IMR-90 (cell line): Measurements from ENCODE around the gene EEPD1. TPM values are rescaled to one million over a fixed set of nuclear protein-coding genes. Genes with fewer than 3 reads are reported as not detected.

Experiments used
- ATAC-seq: fragments of 200-7000 bp; cut with Tn5 transposase; 2 replicates; pipeline ENCODE4 v1.9.1; 2020; ENCODE audit warnings: low read depth, mild to moderate bottlenecking, moderate library complexity
- BruUV-seq: library from RNA; stranded (reverse); fragments of 400-500 nt; replicated peaks from 2 replicates; lab custom pipeline; 2021; lab: Mats Ljungman, UMichigan
- CTCF ChIA-PET: fragments of 300-600 bp; formaldehyde crosslinking; extraction: SDS; loops from one replicate; lab custom pipeline; 2021; ENCODE audit warnings: antibody characterized with exemption; lab: Yijun Ruan, JAX
- POLR2A ChIA-PET: fragments of 300-600 bp; sonication (Branson Sonifier 250); formaldehyde crosslinking; loops from one replicate; lab custom pipeline; 2022; ENCODE audit warnings: antibody characterized with exemption; ENCODE audit not compliant: unreplicated experiment; lab: Charles Lee
- DNase-seq: peaks from one replicate; pipeline ENCODE4 v3.0.0; 2013
- H2AFZ ChIP-seq: replicated peaks from 2 replicates; pipeline ENCODE3; 2013; ENCODE audit warnings: low read length, mild to moderate bottlenecking; ENCODE audit not compliant: poor library complexity
- H2AK5ac ChIP-seq: 2 replicates; pipeline ENCODE4 v1.6.1; 2013; ENCODE audit warnings: low read depth, low read length, inconsistent platforms
- H2AK9ac ChIP-seq: replicated peaks from 2 replicates; pipeline ENCODE3; 2013; ENCODE audit warnings: mild to moderate bottlenecking, low read depth, low read length, moderate library complexity; ENCODE audit not compliant: poor library complexity
- H2BK120ac ChIP-seq: 2 replicates; pipeline ENCODE4 v1.6.1; 2013; ENCODE audit warnings: low read depth, low read length, inconsistent platforms
- H2BK15ac ChIP-seq: 3 replicates; pipeline ENCODE4 v1.6.1; 2013; ENCODE audit warnings: low read depth, low read length, inconsistent platforms
- H2BK20ac ChIP-seq: 2 replicates; pipeline ENCODE4 v1.6.1; 2013; ENCODE audit warnings: low read depth, mild to moderate bottlenecking, inconsistent platforms, low read length, moderate library complexity
- H2BK5ac ChIP-seq: 2 replicates; pipeline ENCODE4 v1.6.1; 2013; ENCODE audit warnings: mild to moderate bottlenecking, low read depth, low read length, inconsistent platforms; ENCODE audit not compliant: poor library complexity, severe bottlenecking
- H3K14ac ChIP-seq: replicated peaks from 2 replicates; pipeline ENCODE4 v1.6.1; 2013; ENCODE audit warnings: low read depth, low read length, inconsistent platforms
- H3K18ac ChIP-seq: 2 replicates; pipeline ENCODE4 v1.6.1; 2013; ENCODE audit warnings: low read depth, low read length, control low read depth
- H3K23ac ChIP-seq: 2 replicates; pipeline ENCODE4 v1.6.1; 2013; ENCODE audit warnings: low read depth, low read length, inconsistent platforms
- H3K27ac ChIP-seq: 2 replicates; pipeline ENCODE4 v1.5.1; 2013; ENCODE audit warnings: mild to moderate bottlenecking, control low read depth, low read length; ENCODE audit not compliant: insufficient read depth
- H3K27me3 ChIP-seq: 2 replicates; pipeline ENCODE4 v1.6.1; 2013; ENCODE audit warnings: low read length; ENCODE audit not compliant: control insufficient read depth, insufficient read depth
- H3K36me3 ChIP-seq: 2 replicates; pipeline ENCODE4 v1.6.1; 2013; ENCODE audit warnings: low read length, mixed read lengths; ENCODE audit not compliant: control insufficient read depth, insufficient read depth
- H3K4ac ChIP-seq: 2 replicates; pipeline ENCODE4 v1.6.1; 2013; ENCODE audit warnings: low read depth, low read length, inconsistent platforms
- H3K4me1 ChIP-seq: 2 replicates; pipeline ENCODE4 v1.6.1; 2013; ENCODE audit warnings: low read length, mixed read lengths; ENCODE audit not compliant: control insufficient read depth, insufficient read depth
- H3K4me2 ChIP-seq: 2 replicates; pipeline ENCODE4 v1.6.1; 2013; ENCODE audit warnings: low read depth, mild to moderate bottlenecking, control low read depth, low read length, moderate library complexity
- H3K4me3 ChIP-seq: 2 replicates; pipeline ENCODE4 v1.5.1; 2013; ENCODE audit warnings: low read depth, mild to moderate bottlenecking, control low read depth, low read length, moderate library complexity; ENCODE audit not compliant: insufficient read depth
- H3K56ac ChIP-seq: 2 replicates; pipeline ENCODE4 v1.6.1; 2013; ENCODE audit warnings: low read length, inconsistent platforms; ENCODE audit not compliant: insufficient read depth; ENCODE audit errors: extremely low read depth
- H3K79me1 ChIP-seq, 2 experiments: 2 replicates each; pipeline ENCODE4 v1.6.1; 2013; ENCODE audit warnings: low read length in 2 of 2, inconsistent platforms in 1 of 2, low read depth in 1 of 2
- H3K9ac ChIP-seq: 2 replicates; pipeline ENCODE4 v1.6.1; 2013; ENCODE audit warnings: low read depth, low read length, control low read depth
- H3K9me1 ChIP-seq: 2 replicates; pipeline ENCODE4 v1.6.1; 2013; ENCODE audit warnings: low read length, inconsistent platforms; ENCODE audit not compliant: insufficient read depth
- H3K9me3 ChIP-seq: 2 replicates; pipeline ENCODE4 v1.6.1; 2013; ENCODE audit warnings: low read length; ENCODE audit not compliant: control insufficient read depth, insufficient read depth
- H4K20me1 ChIP-seq: 2 replicates; pipeline ENCODE4 v1.6.1; 2013; ENCODE audit warnings: low read length, inconsistent platforms; ENCODE audit not compliant: insufficient read depth
- H4K5ac ChIP-seq: 2 replicates; pipeline ENCODE4 v1.6.1; 2013; ENCODE audit warnings: mild to moderate bottlenecking, low read depth, low read length, control low read depth
- H4K8ac ChIP-seq, 2 experiments: 2 replicates each; pipeline ENCODE4 v1.6.1; 2013; ENCODE audit warnings: low read depth in 2 of 2, low read length in 2 of 2, control low read depth in 1 of 2, inconsistent platforms in 1 of 2
- H4K91ac ChIP-seq: 2 replicates; pipeline ENCODE4 v1.6.1; 2013; ENCODE audit warnings: low read depth, low read length, inconsistent platforms; ENCODE audit not compliant: insufficient read depth
- CEBPB ChIP-seq: IDR thresholded peaks from 2 replicates; pipeline ENCODE4 v1.6.1; 2012; ENCODE audit warnings: low read depth, low read length, improper control_type of control experiment
- CHD1 ChIP-seq: IDR thresholded peaks from 2 replicates; pipeline ENCODE4 v1.6.1; 2012; ENCODE audit warnings: low read depth, low read length, improper control_type of control experiment
- FOS ChIP-seq: fragments of 150-350 bp; IDR thresholded peaks from 2 replicates; pipeline ENCODE4 v1.6.1; 2016; ENCODE audit warnings: low read depth, low read length
- MAFK ChIP-seq: IDR thresholded peaks from 2 replicates; pipeline ENCODE4 v1.6.1; 2012; ENCODE audit warnings: low read depth, low read length, improper control_type of control experiment
- MAZ ChIP-seq: IDR thresholded peaks from 2 replicates; pipeline ENCODE4 v1.6.1; 2012; ENCODE audit warnings: low read depth, mild to moderate bottlenecking, low read length, improper control_type of control experiment, moderate library complexity, borderline replicate concordance
- MXI1 ChIP-seq: IDR thresholded peaks from 2 replicates; pipeline ENCODE4 v1.6.1; 2012; ENCODE audit warnings: low read depth, mild to moderate bottlenecking, low read length, moderate library complexity, borderline replicate concordance
- NFE2L2 ChIP-seq: fragments of 150-350 bp; IDR thresholded peaks from 2 replicates; pipeline ENCODE4 v1.6.1; 2016; ENCODE audit warnings: low read depth, mild to moderate bottlenecking, low read length
- POLR2A ChIP-seq: IDR thresholded peaks from 2 replicates; pipeline ENCODE4 v1.6.1; 2012; ENCODE audit warnings: mild to moderate bottlenecking, low read depth, low read length
- RAD21 ChIP-seq: IDR thresholded peaks from 2 replicates; pipeline ENCODE4 v1.6.1; 2012; ENCODE audit warnings: low read length, improper control_type of control experiment
- RCOR1 ChIP-seq: IDR thresholded peaks from 2 replicates; pipeline ENCODE4 v1.6.1; 2012; ENCODE audit warnings: mild to moderate bottlenecking, low read length, improper control_type of control experiment; ENCODE audit not compliant: insufficient replicate concordance
- RFX5 ChIP-seq: IDR thresholded peaks from 2 replicates; pipeline ENCODE4 v1.8.0; 2012; ENCODE audit warnings: low read depth, mild to moderate bottlenecking, low read length, moderate library complexity
- SMC3 ChIP-seq: fragments of 150-350 bp; IDR thresholded peaks from 2 replicates; pipeline ENCODE4 v1.6.1; 2016; ENCODE audit warnings: low read depth, mild to moderate bottlenecking, antibody characterized with exemption, low read length, moderate library complexity
- WGBS, 2 experiments: methylation state at CpG; one replicate each; pipeline versions ENCODE4 v1.1.5 to v1.1.7; 2013; ENCODE audit warnings: missing lambda C conversion rate in 2 of 2; ENCODE audit not compliant: insufficient read length in 1 of 2; ENCODE audit errors: extremely low coverage in 2 of 2; 5-methylcytosine and 5-hydroxymethylcytosine counted together
- dilution Hi-C: fragments of 300-500 bp; cut with HindIII; formaldehyde crosslinking; loops from one replicate; pipeline ENCODE4 v1.14.3; 2018; ENCODE audit warnings: low sequenced_read_pairs; ENCODE audit not compliant: unreplicated experiment
- in situ Hi-C: fragments of 300-500 bp; cut with MboI; formaldehyde crosslinking; loops from 3 replicates; pipeline ENCODE4 v1.14.3; 2019; ENCODE audit warnings: low sequenced_read_pairs, inconsistent platforms, mixed read lengths
- intact Hi-C: fragments of 100-400 bp; cut with micrococcal nuclease; formaldehyde crosslinking; loops from 2 replicates; pipeline ENCODE4 v1.10.0; 2022
- polyA plus RNA-seq, 3 experiments: library from polyadenylated mRNA; depleted of rRNA; stranded (reverse); fragments of >200 nt; gene quantifications; 2 replicates each; pipeline ENCODE4 v1.2.3, GENCODE V29; 2012; ENCODE audit warnings: low replicate concordance in 1 of 3
- total RNA-seq: library from RNA; depleted of rRNA; stranded (reverse); fragments of >200 nt; gene quantifications from 2 replicates; pipeline ENCODE4 v1.2.3, GENCODE V29; 2012
- TF ChIP-seq, protein P1 (sequence below): conservative IDR thresholded peaks from 2 replicates; pipeline ENCODE4 v1.5.1; 2012; ENCODE audit warnings: mild to moderate bottlenecking, low read depth, low read length, improper control_type of control experiment
- TF ChIP-seq, protein P2 (sequence below): fragments of 150-350 bp; IDR thresholded peaks from 2 replicates; pipeline ENCODE4 v1.6.1; 2017; ENCODE audit warnings: mild to moderate bottlenecking, antibody characterized with exemption, low read length, low read depth
- TF ChIP-seq, protein P3 (sequence below): fragments of 150-350 bp; IDR thresholded peaks from 2 replicates; pipeline ENCODE4 v1.6.1; 2016; ENCODE audit warnings: low read depth, mild to moderate bottlenecking, low read length, moderate library complexity, borderline replicate concordance

EEPD1 gene
- total and polyA plus RNA-seq, 2 of the 4 experiments (the other 2 are of a cell fraction): 7.3 to 15.2 TPM

DNA sequence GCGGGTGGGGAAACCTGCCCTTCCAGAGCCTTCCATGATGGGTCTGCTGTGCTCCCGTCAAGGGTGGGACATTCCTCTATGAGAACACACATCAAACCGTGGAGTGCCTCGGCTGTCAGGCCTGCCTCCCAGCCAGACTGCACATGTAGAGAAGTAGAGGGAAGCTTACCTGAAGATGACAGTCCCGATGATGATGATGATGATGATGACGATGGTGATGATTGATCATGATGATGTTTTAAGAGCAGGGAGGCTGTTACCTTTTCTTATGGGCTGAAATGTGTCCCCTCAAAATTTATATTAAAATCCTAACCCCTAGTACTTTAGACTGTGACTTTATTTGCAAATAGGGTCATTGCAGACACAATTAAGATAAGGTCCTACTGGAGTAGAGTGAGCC lies 160.6 kb downstream of the EEPD1 start:
- ChIA-PET POLR2A (no interaction called here), CTCF (interaction anchor here (0.6 kb wide), 1 partner anchor 328 kb away, joined by 3 read pairs; no protein-coding TSS in a partner anchor)
- Histone ChIP-seq H3K27ac (no peak overlapping the region), H3K14ac (no peak overlapping the region), H3K4me3 (no peak overlapping the region), H2BK20ac (no peak overlapping the region), H3K27me3 (peaks cover 9% of the 10 kb centered on the region), H4K20me1 (no peaks in the 10 kb centered on the region), H3K4me1 (no peaks in the 10 kb centered on the region), H2BK120ac (no peak overlapping the region), H4K5ac (no peak overlapping the region), H2BK15ac (no peak overlapping the region), H3K9ac (no peak overlapping the region), H3K23ac (no peak overlapping the region), H3K9me3 (no peaks in the 10 kb centered on the region), H3K36me3 (no peaks in the 10 kb centered on the region), H3K18ac (no peak overlapping the region), H4K91ac (no peak overlapping the region), H2AFZ (no peak overlapping the region), H3K9me1 (no peaks in the 10 kb centered on the region; the same call in 1 of the 2 replicates), H2AK5ac (no peak overlapping the region), H3K4me2 (no peak overlapping the region), H3K56ac (no peak overlapping the region), H3K4ac (no peak overlapping the region), H2AK9ac (no peak overlapping the region), H2BK5ac (no peak overlapping the region), H3K79me1 (no peaks in the 10 kb centered on the region), H4K8ac (no peak overlapping the region)
- dilution Hi-C loops: loop anchor here (25.0 kb wide), 1 partner anchor 326 kb away; no protein-coding TSS in a partner anchor
- intact Hi-C loops: no loop called here
- TF ChIP-seq CEBPB: no peak
- no peak for TF ChIP-seq RAD21
- no peak for TF ChIP-seq SMC3
- TF ChIP-seq RFX5: no peak
- no peak for TF ChIP-seq MAZ
- TF ChIP-seq, protein P1, sequence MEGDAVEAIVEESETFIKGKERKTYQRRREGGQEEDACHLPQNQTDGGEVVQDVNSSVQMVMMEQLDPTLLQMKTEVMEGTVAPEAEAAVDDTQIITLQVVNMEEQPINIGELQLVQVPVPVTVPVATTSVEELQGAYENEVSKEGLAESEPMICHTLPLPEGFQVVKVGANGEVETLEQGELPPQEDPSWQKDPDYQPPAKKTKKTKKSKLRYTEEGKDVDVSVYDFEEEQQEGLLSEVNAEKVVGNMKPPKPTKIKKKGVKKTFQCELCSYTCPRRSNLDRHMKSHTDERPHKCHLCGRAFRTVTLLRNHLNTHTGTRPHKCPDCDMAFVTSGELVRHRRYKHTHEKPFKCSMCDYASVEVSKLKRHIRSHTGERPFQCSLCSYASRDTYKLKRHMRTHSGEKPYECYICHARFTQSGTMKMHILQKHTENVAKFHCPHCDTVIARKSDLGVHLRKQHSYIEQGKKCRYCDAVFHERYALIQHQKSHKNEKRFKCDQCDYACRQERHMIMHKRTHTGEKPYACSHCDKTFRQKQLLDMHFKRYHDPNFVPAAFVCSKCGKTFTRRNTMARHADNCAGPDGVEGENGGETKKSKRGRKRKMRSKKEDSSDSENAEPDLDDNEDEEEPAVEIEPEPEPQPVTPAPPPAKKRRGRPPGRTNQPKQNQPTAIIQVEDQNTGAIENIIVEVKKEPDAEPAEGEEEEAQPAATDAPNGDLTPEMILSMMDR: no peak
- no peak for TF ChIP-seq MXI1
- TF ChIP-seq, protein P2, sequence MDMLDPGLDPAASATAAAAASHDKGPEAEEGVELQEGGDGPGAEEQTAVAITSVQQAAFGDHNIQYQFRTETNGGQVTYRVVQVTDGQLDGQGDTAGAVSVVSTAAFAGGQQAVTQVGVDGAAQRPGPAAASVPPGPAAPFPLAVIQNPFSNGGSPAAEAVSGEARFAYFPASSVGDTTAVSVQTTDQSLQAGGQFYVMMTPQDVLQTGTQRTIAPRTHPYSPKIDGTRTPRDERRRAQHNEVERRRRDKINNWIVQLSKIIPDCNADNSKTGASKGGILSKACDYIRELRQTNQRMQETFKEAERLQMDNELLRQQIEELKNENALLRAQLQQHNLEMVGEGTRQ: no peak
- TF ChIP-seq RCOR1: no peak
- TF ChIP-seq POLR2A: no peak
- TF ChIP-seq MAFK: no peak
- no peak for TF ChIP-seq NFE2L2
- TF ChIP-seq, protein P3, sequence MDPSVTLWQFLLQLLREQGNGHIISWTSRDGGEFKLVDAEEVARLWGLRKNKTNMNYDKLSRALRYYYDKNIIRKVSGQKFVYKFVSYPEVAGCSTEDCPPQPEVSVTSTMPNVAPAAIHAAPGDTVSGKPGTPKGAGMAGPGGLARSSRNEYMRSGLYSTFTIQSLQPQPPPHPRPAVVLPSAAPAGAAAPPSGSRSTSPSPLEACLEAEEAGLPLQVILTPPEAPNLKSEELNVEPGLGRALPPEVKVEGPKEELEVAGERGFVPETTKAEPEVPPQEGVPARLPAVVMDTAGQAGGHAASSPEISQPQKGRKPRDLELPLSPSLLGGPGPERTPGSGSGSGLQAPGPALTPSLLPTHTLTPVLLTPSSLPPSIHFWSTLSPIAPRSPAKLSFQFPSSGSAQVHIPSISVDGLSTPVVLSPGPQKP: no peak
- TF ChIP-seq CHD1: no peak
- TF ChIP-seq FOS: no peak
- no TSS peak for BruUV-seq
- WGBS, 2 experiments: no CpG with 5 or more reads among the region's 6 CpGs
- in situ Hi-C loops: no loop called here
- DNase-seq: no peak
- ATAC-seq: no peak
